Stimulated activated memory B cell treated with anti-CD40 and anti-IgM and Interleukin-4, amounts not matched to agents 10 μg/mL and 1 μg/mL and 100 μg/mL, for 72 hours (primary cell): Measurements from ENCODE around the gene TRAF2.
"Not testable (repeated sequence)": the region's sequence is repeated elsewhere in the genome, so short reads cannot be mapped to it uniquely, and the experiment has no call there.

Source experiments
- ATAC-seq: fragments of 150-1000 bp; cut with Tn5 transposase; 2 replicates; pipeline ENCODE4 v1.10.0; 2021
- H3K27ac Mint-ChIP-seq: one replicate; pipeline ENCODE4 v1.8.0; 2022; ENCODE audit warnings: mild to moderate bottlenecking, mixed read lengths
- H3K27me3 Mint-ChIP-seq: one replicate; pipeline ENCODE4 v1.8.0; 2022; ENCODE audit warnings: mixed read lengths
- H3K36me3 Mint-ChIP-seq: one replicate; pipeline ENCODE4 v1.8.0; 2022; ENCODE audit warnings: mixed read lengths
- H3K4me1 Mint-ChIP-seq: one replicate; pipeline ENCODE4 v1.8.0; 2022; ENCODE audit warnings: mixed read lengths
- H3K4me3 Mint-ChIP-seq: one replicate; pipeline ENCODE4 v1.8.0; 2022; ENCODE audit warnings: mild to moderate bottlenecking, moderate library complexity, mixed read lengths
- H3K9me3 Mint-ChIP-seq: one replicate; pipeline ENCODE4 v1.8.0; 2022; ENCODE audit warnings: mixed read lengths

The TRAF2 gene

DNA sequence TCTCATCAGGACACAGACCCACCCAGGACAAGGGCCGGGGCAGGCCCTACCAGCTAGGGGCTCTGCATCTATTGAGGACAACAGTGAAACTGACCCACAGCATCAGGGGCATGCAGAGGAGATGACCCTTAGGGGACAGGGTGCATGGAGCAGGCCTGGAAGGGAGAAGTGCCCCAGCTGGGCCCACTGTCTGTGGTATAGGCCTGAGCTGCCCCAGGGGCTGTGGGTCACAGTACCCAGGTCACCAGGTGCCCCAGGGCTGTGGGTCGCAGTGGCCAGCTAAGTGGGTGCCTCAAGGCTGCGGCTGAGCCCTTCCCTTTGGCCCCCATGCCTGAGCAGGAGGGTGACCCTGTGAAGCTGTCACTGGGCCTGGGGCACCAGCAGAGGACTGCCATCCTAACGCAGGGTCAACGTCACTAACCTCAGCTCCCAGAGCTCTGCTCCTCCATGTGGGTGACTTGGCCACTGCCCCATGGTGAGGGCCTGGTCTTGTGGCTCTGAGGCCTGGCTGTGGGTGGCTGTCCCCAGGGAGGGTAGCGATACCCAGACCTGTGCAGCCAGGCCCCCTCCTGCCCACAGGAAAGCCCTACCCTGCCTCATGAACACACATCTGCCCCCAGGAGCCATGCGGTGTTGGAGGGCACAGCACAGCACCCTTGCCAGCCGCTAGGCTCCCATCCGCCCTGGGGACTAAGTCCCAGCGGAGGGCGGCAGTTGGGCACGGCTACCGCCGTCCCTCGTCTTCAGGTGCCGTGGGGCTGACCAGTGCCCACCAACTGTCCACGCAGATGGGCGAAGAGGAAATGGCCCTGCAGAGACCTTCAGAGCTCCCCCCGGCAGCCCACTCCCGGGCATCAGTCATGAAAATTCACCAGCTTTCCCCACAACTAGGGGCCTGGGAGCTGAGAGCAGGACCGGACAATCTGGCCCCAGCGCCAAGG lies 25.1 kb upstream of the TRAF2 start:
- Mint-ChIP-seq H3K36me3 (peaks cover 19% of the 10 kb centered on the region), H3K4me1 (peaks cover 28% of the 10 kb centered on the region), H3K9me3 (no peaks in the 10 kb centered on the region), H3K27me3 (no peaks in the 10 kb centered on the region), H3K27ac (no peak overlapping the region), H3K4me3 (no peak overlapping the region)
- no peak for ATAC-seq

- Mint-ChIP-seq H3K27ac (no peak overlapping the region), H3K36me3 (peaks cover 19% of the 10 kb centered on the region), H3K4me3 (no peak overlapping the region), H3K27me3 (no peaks in the 10 kb centered on the region), H3K9me3 (no peaks in the 10 kb centered on the region), H3K4me1 (peaks cover 28% of the 10 kb centered on the region)
- no peak for ATAC-seq
Observed at GRCh38 chr9:136861874-136862457, 24.4 kb upstream of the TRAF2 start.

DNA sequence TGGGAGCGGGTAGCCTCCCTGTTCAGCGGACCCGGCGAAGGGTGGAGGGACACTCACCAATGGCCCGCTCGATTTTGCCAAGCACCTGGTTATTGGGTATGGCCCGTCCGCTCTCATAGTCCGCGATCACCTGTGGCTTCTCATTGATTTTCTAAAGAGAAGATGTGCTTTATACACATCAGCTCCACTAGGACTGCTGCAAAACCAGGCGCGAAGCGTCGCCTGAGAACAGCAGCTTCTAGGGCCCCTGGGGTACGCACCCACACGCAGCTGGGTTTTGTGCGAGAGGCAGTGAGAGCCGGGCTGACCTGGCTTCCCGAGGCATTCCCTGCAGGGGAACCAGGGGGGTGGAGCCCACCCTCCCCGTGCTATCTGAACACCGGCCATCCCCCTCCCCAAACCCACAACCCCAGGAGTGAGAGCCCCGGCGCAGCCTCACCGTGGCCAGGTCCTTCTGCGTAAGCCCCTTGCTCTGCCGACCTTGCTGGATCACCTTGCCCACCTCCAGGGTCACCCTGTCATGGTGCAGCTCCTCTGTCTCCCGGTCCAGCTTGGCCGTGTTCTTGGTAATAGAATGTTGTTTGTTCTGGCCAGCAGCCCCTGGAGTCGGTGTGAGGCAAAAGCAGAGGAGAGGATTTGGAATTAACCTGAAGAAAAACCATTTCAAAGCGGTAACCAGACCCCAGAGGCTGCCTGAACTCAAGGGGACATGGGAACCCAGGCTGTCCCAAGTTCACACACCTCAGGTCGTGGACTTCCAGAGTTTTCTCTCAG lies 23.3 kb upstream of the TRAF2 start:
- Mint-ChIP-seq H3K27ac (no peak overlapping the region), H3K4me1 (peaks cover 28% of the 10 kb centered on the region), H3K4me3 (no peak overlapping the region), H3K36me3 (peaks cover 19% of the 10 kb centered on the region), H3K9me3 (no peaks in the 10 kb centered on the region), H3K27me3 (no peaks in the 10 kb centered on the region)
- ATAC-seq = no peak

GRCh38 chr9:136863623-136864273 lies 22.6 kb upstream of the TRAF2 start:
- no peak overlapping the region for H3K4me3 Mint-ChIP-seq
- ATAC-seq = no peak
- H3K36me3 Mint-ChIP-seq = peaks cover 19% of the 10 kb centered on the region
- no peaks in the 10 kb centered on the region for H3K9me3 Mint-ChIP-seq
- no peaks in the 10 kb centered on the region for H3K27me3 Mint-ChIP-seq
- peaks cover 28% of the 10 kb centered on the region for H3K4me1 Mint-ChIP-seq
- no peak overlapping the region for H3K27ac Mint-ChIP-seq

- Mint-ChIP-seq H3K4me3 (peak overlapping the region; percentile 93), H3K9me3 (no peaks in the 10 kb centered on the region), H3K27ac (peak overlapping the region; percentile 93), H3K36me3 (peaks cover 19% of the 10 kb centered on the region), H3K4me1 (peaks cover 24% of the 10 kb centered on the region), H3K27me3 (no peaks in the 10 kb centered on the region)
- no peak for ATAC-seq
Observed at GRCh38 chr9:136865041-136865767, 21.1 kb upstream of the TRAF2 start.

GRCh38 chr9:136865768-136866103 lies 20.6 kb upstream of the TRAF2 start:
- Mint-ChIP-seq H3K9me3 (no peaks in the 10 kb centered on the region), H3K27ac (peak overlapping the region; percentile 93), H3K4me1 (peaks cover 18% of the 10 kb centered on the region), H3K4me3 (peak overlapping the region; percentile 93), H3K27me3 (no peaks in the 10 kb centered on the region), H3K36me3 (peaks cover 19% of the 10 kb centered on the region)
- ATAC-seq = peak; percentile 42

- peak overlapping the region; percentile 75 for H3K4me3 Mint-ChIP-seq
- ATAC-seq, H3K27me3 Mint-ChIP-seq, H3K9me3 Mint-ChIP-seq: not testable (repeated sequence)
- H3K4me1 Mint-ChIP-seq = peaks cover 14% of the 10 kb centered on the region
- peaks cover 15% of the 10 kb centered on the region for H3K36me3 Mint-ChIP-seq
- H3K27ac Mint-ChIP-seq = peak overlapping the region; percentile 93
Observed at GRCh38 chr9:136866898-136867421, 19.4 kb upstream of the TRAF2 start.

DNA sequence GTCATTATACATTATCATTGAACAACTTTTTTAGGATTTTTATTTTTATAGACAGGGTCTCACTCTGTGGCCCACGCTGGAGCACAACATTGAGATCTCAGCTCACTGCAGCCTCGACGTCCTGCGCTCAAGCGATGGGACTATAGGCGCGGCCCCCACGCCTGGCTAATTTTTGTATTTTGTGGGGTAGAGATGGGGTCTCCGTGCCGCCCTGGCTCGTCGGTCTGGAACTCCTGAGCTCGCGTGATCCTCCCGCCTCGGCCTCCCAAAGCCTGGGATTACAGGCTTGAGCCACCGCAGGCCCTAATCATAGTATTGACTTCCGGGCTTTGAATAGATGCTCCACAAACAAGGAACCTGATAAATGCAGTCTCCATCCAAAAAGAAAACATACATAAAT lies 18.8 kb upstream of the TRAF2 start:
- H3K27ac Mint-ChIP-seq = no peak overlapping the region

GRCh38 chr9:136867917-136868316 lies 18.4 kb upstream of the TRAF2 start:
- Mint-ChIP-seq H3K4me3 (peak overlapping the region; percentile 5), H3K9me3 (no peaks in the 10 kb centered on the region), H3K27ac (no peak overlapping the region), H3K27me3 (no peaks in the 10 kb centered on the region), H3K36me3 (peaks cover 8% of the 10 kb centered on the region), H3K4me1 (peaks cover 8% of the 10 kb centered on the region)
- no peak for ATAC-seq

More for the DNA sequence above, 18.8 kb upstream of the TRAF2 start:
- ATAC-seq = no peak
- no peaks in the 10 kb centered on the region for H3K9me3 Mint-ChIP-seq
- H3K4me3 Mint-ChIP-seq = peak overlapping the region; percentile 5
- peaks cover 10% of the 10 kb centered on the region for H3K36me3 Mint-ChIP-seq
- no peaks in the 10 kb centered on the region for H3K27me3 Mint-ChIP-seq
- H3K4me1 Mint-ChIP-seq = peaks cover 9% of the 10 kb centered on the region

- H3K27me3 Mint-ChIP-seq = no peaks in the 10 kb centered on the region
- H3K27ac Mint-ChIP-seq = no peak overlapping the region
- no peak overlapping the region for H3K4me3 Mint-ChIP-seq
- H3K9me3 Mint-ChIP-seq = no peaks in the 10 kb centered on the region
- H3K4me1 Mint-ChIP-seq = peaks cover 8% of the 10 kb centered on the region
- ATAC-seq = no peak
- H3K36me3 Mint-ChIP-seq = peaks cover 1% of the 10 kb centered on the region
Observed at GRCh38 chr9:136868644-136869043, 17.7 kb upstream of the TRAF2 start.

- ATAC-seq, H3K4me1 Mint-ChIP-seq, H3K9me3 Mint-ChIP-seq, H3K36me3 Mint-ChIP-seq, H3K27me3 Mint-ChIP-seq, H3K27ac Mint-ChIP-seq, H3K4me3 Mint-ChIP-seq: not testable (repeated sequence)
Observed at GRCh38 chr9:136869611-136870010, 16.7 kb upstream of the TRAF2 start.

DNA sequence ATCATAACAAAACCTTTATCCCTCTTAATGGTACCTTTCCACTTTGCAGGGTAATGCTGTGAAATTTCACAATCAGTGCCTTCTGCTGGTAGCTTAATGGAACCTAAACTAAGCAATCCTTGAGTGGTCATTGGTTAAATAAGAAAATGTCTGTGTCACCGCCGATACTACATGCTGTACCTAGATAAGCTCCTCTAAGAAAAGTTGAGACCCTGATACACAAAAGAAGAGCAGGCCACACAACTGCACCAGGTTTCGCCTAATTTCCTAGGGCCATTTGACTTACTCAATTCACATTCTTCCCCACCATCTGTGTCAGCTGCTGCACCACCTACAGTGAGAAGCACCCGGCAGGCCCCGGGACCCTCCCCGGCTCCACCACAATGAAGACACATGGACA lies 11.2 kb upstream of the TRAF2 start:
- no peak for ATAC-seq
- Mint-ChIP-seq H3K27me3 (no peaks in the 10 kb centered on the region), H3K4me3 (no peak overlapping the region), H3K36me3 (no peaks in the 10 kb centered on the region), H3K27ac (no peak overlapping the region), H3K4me1 (peaks cover 2% of the 10 kb centered on the region), H3K9me3 (no peaks in the 10 kb centered on the region)

GRCh38 chr9:136876476-136876875 lies 9.8 kb upstream of the TRAF2 start:
- Mint-ChIP-seq H3K9me3 (no peaks in the 10 kb centered on the region), H3K4me3 (no peak overlapping the region), H3K27me3 (no peaks in the 10 kb centered on the region), H3K36me3 (no peaks in the 10 kb centered on the region), H3K27ac (no peak overlapping the region), H3K4me1 (peaks cover 10% of the 10 kb centered on the region)
- no peak for ATAC-seq

GRCh38 chr9:136880651-136881050 lies 5.7 kb upstream of the TRAF2 start:
- no peak for ATAC-seq
- Mint-ChIP-seq H3K4me3 (no peak overlapping the region), H3K27me3 (no peaks in the 10 kb centered on the region), H3K36me3 (no peaks in the 10 kb centered on the region), H3K4me1 (peaks cover 40% of the 10 kb centered on the region), H3K27ac (peak overlapping the region; percentile 55), H3K9me3 (no peaks in the 10 kb centered on the region)
